ENCODE results near the gene STARD9. TPM values are rescaled to one million over a fixed set of nuclear protein-coding genes. Genes with fewer than 3 reads are reported as not detected.
A peak's percentile ranks its signal among the peaks of the same experiment; 100 is the strongest.
"Not testable (repeated sequence)": the region's sequence is repeated elsewhere in the genome, so short reads cannot be mapped to it uniquely, and the experiment has no call there.

The STARD9 gene
- total RNA-seq (2014; rRNA removed; shearing (Covaris generic)) = 11.0 and 15.2 TPM in 2 replicates

DNA sequence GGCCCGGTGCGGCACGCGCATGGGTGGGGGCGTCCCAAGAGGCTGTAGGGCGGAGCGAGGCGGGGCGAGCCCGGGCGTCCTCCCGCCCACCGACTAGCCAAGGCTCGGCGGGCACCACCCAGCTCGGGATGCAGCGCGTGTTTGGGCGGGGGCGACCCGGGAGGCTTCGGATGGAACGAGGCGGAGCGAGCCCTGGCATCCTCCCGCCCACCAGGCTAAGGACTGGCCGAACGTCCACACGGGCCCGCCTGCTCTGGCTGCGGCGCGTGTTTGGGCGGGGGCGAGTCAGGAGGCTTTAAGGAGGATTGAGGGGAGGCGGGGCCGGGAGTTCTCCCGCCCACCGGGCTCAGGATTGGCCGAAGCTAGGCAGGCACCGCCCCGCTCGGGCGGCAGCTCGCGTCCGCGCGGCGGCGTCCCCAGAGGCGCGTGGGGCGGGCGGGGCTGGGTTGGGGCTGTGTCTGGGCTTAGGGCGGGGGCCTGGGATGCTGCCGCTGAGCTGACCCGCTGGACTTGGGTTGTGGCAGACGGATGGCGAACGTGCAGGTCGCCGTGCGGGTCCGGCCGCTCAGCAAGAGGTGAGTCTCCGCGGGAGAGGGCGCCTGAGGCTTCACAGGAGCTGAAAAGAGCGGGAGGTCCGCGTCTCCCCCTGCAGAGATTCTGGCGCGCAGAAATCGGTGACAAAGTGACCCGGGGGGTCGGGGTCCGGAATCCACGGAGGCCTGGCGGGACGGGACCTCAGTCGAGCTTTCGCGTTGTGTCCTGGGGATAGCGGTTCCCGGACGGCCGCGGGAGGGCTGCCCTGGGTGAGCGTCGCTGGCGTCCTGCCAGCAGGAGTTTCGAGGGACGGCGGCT, at the start of gene STARD9:
Gene STARD9 (plus strand): TSS at position 419 of the 852 bp plus-strand sequence. CDS start 110 bp downstream, at position 529.
- H3K27ac ChIP-seq = peak within 1 kb of the TSS; percentile 92
- no peaks in the 10 kb centered on the region for H3K9me3 ChIP-seq (replicated peaks)
- peak within 1 kb of the TSS; percentile 98 for H3K4me3 ChIP-seq
- H3K27me3 ChIP-seq = no peaks in the 10 kb centered on the region
- H3K4me1 ChIP-seq = peaks cover 15% of the 10 kb centered on the region
- DNase-seq = peak; percentile 99
- no peaks in the 10 kb centered on the region; the same call in 1 of the 2 replicates for H3K36me3 ChIP-seq

DNA sequence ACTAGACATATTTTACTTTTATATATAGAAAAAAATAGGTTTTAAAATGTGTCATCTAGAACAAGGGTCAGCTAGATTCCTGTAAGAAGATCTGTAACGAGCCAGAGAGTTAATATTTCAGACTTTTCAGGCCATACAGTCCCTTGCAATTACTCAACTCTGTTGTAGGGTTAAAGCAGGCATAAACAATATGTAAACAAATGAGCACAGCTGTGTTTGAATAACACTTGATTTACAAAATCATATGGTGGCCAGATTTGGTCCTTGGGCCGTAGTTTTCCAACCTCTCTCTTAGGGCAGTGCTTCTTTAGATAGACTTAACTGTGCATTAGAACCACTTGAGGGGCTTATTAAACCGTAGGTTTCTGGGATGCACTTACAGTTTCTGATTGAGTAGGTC, 46.4 kb upstream of the STARD9 start:
- Histone ChIP-seq H3K4me3 (no peak overlapping the region), H3K4me1 (no peaks in the 10 kb centered on the region), H3K27me3 (no peaks in the 10 kb centered on the region), H3K9me3 (replicated peaks) (no peaks in the 10 kb centered on the region), H3K36me3 (peaks cover 13% of the 10 kb centered on the region), H3K27ac (no peak overlapping the region)
- DNase-seq = no peak

- no peak for DNase-seq
- no peaks in the 10 kb centered on the region for H3K27me3 ChIP-seq
- H3K4me1 ChIP-seq = no peaks in the 10 kb centered on the region
- H3K27ac ChIP-seq = no peak overlapping the region
- H3K4me3 ChIP-seq = no peak overlapping the region
- no peaks in the 10 kb centered on the region for H3K9me3 ChIP-seq (replicated peaks)
- peaks cover 22% of the 10 kb centered on the region for H3K36me3 ChIP-seq
These were observed 42.2 kb upstream of the STARD9 start for GRCh38 chr15:42533246-42533645.

DNA sequence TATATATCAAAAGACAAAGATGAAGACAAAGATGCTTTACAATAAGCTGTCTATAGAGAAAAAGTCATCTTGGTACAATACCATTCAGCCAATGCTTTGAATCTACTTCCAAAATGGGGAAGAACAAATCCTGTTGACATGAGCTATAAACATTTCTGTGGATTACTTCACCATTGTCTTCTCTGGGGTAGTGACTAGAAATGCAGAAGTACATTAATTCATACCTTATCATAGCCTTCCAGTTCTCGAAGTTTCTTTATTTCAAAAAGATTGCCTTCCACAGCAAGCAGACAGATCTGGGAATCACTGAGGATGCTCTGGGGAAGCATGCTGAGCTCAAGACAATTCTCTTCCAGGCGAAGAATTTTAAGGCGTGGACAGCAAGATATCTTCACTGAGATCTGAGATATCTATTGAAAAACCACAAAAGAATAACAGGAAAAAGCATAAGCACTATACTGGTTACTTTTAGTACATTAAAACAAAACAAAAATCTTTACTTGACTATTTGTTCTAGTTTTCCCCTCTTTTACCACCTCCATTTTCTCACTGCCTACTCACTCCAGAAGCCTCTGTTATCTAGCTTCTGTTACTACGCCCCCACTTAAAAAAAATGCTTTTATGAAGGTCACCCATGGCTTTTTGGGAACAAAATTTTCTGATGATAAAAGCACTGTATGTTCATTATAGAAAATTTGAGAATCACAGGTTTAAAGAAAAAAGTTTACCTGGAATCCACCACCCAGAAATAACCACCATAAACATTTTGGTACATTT, 30.4 kb upstream of the STARD9 start:
- H3K9me3 ChIP-seq (replicated peaks) = no peaks in the 10 kb centered on the region
- peaks cover 11% of the 10 kb centered on the region for H3K36me3 ChIP-seq
- H3K4me3 ChIP-seq = no peak overlapping the region
- H3K27me3 ChIP-seq = no peaks in the 10 kb centered on the region
- DNase-seq = no peak
- H3K27ac ChIP-seq = no peak overlapping the region
- peaks cover 7% of the 10 kb centered on the region for H3K4me1 ChIP-seq

GRCh38 chr15:42547918-42548248, 27.5 kb upstream of the STARD9 start:
- Histone ChIP-seq H3K9me3 (replicated peaks) (no peaks in the 10 kb centered on the region), H3K4me3 (peak overlapping the region; percentile 93), H3K36me3 (peaks cover 7% of the 10 kb centered on the region; the same call in 1 of the 2 replicates), H3K27ac (peak overlapping the region; percentile 74), H3K4me1 (peaks cover 7% of the 10 kb centered on the region), H3K27me3 (no peaks in the 10 kb centered on the region)
- DNase-seq = peak in 1 of 2 experiments; percentile 60

GRCh38 chr15:42548249-42549031, 27.0 kb upstream of the STARD9 start, which contains the start of the genes HAUS2 and LRRC57:
Gene HAUS2, plus strand, starts transcription at chr15:42548838. Its CDS starts 35 bp downstream, at chr15:42548873.
Gene LRRC57, minus strand, starts transcription at chr15:42548793. Its CDS starts 359 bp downstream, at chr15:42548434.
- Histone ChIP-seq H3K36me3 (peaks cover 8% of the 10 kb centered on the region; the same call in 1 of the 2 replicates), H3K27ac (peak within 1 kb of the TSS; percentile 74), H3K4me1 (peaks cover 7% of the 10 kb centered on the region), H3K4me3 (peak within 1 kb of the TSS; percentile 93), H3K27me3 (no peaks in the 10 kb centered on the region), H3K9me3 (replicated peaks) (no peaks in the 10 kb centered on the region)
- DNase-seq = peak; percentile 85 to 90

GRCh38 chr15:42549032-42549491, 26.3 kb upstream of the STARD9 start:
- Histone ChIP-seq H3K27ac (peak overlapping the region; percentile 74), H3K36me3 (0 out of 2 replicates have a peak, but pooled peaks cover 8% of the 10 kb centered on the region), H3K4me1 (peaks cover 7% of the 10 kb centered on the region), H3K4me3 (peak overlapping the region; percentile 93), H3K9me3 (replicated peaks) (no peaks in the 10 kb centered on the region), H3K27me3 (no peaks in the 10 kb centered on the region)
- DNase-seq = peak; percentile 52 to 68

- DNase-seq = no peak
- no peaks in the 10 kb centered on the region for H3K27me3 ChIP-seq
- no peak overlapping the region for H3K27ac ChIP-seq
- H3K4me1 ChIP-seq = peaks cover 7% of the 10 kb centered on the region
- peak overlapping the region; percentile 93 for H3K4me3 ChIP-seq
- no peaks in the 10 kb centered on the region for H3K9me3 ChIP-seq (replicated peaks)
- H3K36me3 ChIP-seq = 0 out of 2 replicates have a peak, but pooled peaks cover 6% of the 10 kb centered on the region
These were observed 25.5 kb upstream of the STARD9 start for GRCh38 chr15:42549741-42550392.

- H3K4me3 ChIP-seq = no peak overlapping the region
- H3K4me1 ChIP-seq = no peaks in the 10 kb centered on the region
These were observed 21.9 kb upstream of the STARD9 start for GRCh38 chr15:42553554-42553953.

DNA sequence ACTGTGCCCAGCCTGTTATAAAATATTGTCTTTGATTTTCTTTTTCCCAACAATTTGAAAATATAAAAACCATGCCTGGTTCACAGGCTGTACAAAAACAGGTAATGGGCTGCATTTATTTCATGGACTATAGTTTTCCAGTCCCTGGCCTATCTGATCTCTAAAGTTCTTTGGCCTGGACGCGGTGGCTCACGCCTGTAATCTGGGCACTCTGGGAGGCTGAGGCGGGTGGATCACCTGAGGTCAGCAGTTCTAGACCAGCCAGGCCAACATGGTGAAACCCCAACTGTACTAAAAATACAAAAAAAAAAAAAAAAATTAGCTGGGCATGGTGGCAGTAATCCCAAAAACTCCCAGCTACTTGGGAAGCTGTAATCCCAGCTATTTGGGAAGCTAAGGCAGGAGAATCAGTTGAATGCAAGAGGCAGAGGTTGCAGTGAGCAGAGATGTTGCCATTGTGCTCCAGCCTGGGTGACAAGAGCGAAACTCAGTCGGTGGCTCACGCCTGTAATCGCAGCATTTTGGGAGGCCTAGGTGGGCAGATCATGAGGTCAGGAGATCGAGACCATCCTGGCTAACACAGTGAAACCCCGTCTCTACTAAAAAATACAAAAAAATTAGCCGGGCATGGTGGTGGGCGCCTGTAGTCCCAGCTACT, 18.7 kb upstream of the STARD9 start:
- not testable (repeated sequence) for H3K9me3 ChIP-seq (replicated peaks); H3K4me1 ChIP-seq; H3K27ac ChIP-seq; H3K4me3 ChIP-seq; H3K27me3 ChIP-seq; DNase-seq
- peaks cover 38% of the 10 kb centered on the region for H3K36me3 ChIP-seq

More at GRCh38 chr15:42553554-42553953, 21.9 kb upstream of the STARD9 start:
- Histone ChIP-seq H3K27ac (no peak overlapping the region), H3K36me3 (peaks cover 11% of the 10 kb centered on the region; the same call in 1 of the 2 replicates), H3K9me3 (replicated peaks) (no peaks in the 10 kb centered on the region), H3K27me3 (no peaks in the 10 kb centered on the region)
- DNase-seq = no peak

DNA sequence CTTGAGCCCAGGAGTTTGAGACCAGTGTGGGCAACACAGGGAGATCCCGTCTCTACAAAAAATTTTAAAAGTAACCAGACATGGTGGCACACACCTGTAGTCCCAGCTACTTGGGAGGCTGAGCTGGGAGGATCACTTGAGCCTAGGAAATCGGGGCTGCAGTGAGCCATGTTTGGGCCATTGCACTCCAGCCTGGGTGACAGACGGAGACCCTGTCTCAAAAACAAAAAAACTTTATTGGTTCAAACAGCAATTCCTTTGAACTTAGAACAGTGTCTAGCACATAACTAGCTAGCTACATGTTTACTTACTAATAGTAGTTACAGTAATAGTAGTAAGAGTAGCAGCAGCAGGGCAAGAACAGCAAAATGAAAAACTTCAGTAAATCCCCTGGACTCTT, 16.7 kb upstream of the STARD9 start:
- H3K27me3 ChIP-seq = no peaks in the 10 kb centered on the region
- H3K36me3 ChIP-seq = peaks cover 49% of the 10 kb centered on the region
- H3K27ac ChIP-seq = no peak overlapping the region
- no peaks in the 10 kb centered on the region for H3K4me1 ChIP-seq
- no peaks in the 10 kb centered on the region for H3K9me3 ChIP-seq (replicated peaks)
- DNase-seq = no peak
- H3K4me3 ChIP-seq = no peak overlapping the region

DNA sequence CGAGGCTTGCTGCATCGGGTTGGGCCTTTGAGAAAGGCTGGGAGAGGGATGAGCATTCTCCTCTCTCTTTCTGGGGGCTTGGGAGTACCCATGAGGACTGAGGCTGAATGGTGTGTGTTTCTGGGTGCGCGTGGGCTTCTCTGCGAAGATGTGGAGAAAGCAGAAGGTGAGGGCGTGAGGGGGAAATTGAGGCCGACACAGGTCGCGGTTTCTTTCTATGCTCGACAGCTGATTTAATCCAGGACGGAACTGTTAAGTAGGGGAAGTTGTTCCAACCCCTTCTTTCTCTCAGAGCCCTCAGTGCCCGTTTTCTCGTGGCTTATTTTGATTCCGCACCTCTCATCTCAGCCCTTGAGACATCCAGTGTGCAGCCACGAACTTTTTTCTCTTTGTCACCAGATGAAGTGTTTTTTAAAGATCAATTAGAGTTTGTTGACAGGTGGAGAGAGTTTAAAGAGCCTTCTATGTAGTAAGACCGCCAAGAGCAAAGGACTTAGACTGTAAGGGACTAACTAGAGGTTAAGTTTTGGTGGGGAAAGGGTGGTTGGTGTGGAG, 711 bp downstream of the STARD9 start:
- Histone ChIP-seq H3K4me1 (peaks cover 15% of the 10 kb centered on the region), H3K4me3 (peak overlapping the region; percentile 98), H3K27me3 (no peaks in the 10 kb centered on the region), H3K27ac (peak overlapping the region; percentile 92), H3K36me3 (no peaks in the 10 kb centered on the region; the same call in 1 of the 2 replicates), H3K9me3 (replicated peaks) (no peaks in the 10 kb centered on the region)
- no peak for DNase-seq

GRCh38 chr15:42576776-42577175, 1.4 kb downstream of the STARD9 start:
- peaks cover 15% of the 10 kb centered on the region for H3K4me1 ChIP-seq
- H3K9me3 ChIP-seq (replicated peaks) = no peaks in the 10 kb centered on the region
- no peak overlapping the region for H3K27ac ChIP-seq
- peak overlapping the region; percentile 98 for H3K4me3 ChIP-seq
- no peaks in the 10 kb centered on the region; the same call in 1 of the 2 replicates for H3K36me3 ChIP-seq
- no peaks in the 10 kb centered on the region for H3K27me3 ChIP-seq
- peak in 1 of 2 experiments; percentile 9 for DNase-seq
